Measurements from ENCODE around the gene C16orf87. TPM values are rescaled to one million over a fixed set of nuclear protein-coding genes. Genes with fewer than 3 reads are reported as not detected.

The C16orf87 gene
- total RNA-seq, 4 donors from 2014 or later = 4.1 to 5.9 (median 5.3) TPM

Small RNAs within 50 kb of the gene (small RNA-seq; reads per million reads assigned to genes)
- not detected for gene AC007225.2

Other genes with a start within 250 kb of the C16orf87 start
- 1 to 10 TPM in 2 of 4 donors, under 1 TPM in 2; under 0.01 to 3.5 (median 1.4) TPM for gene SHCBP1, start 209.8 kb downstream of the C16orf87 start, total RNA-seq
- gene VPS35, start 142.0 kb downstream of the C16orf87 start, total RNA-seq = 10 to 100 TPM; 26.1 to 54.4 (median 40.0) TPM
- 1 to 10 TPM in 2 of 4 donors, under 1 TPM in 2; 0.42 to 3.6 (median 1.2) TPM for gene ORC6, start 141.5 kb downstream of the C16orf87 start, total RNA-seq
- 1 to 10 TPM in 1 of 4 donors, under 1 TPM in 3; 0.20 to 1.0 (median 0.26) TPM for gene MYLK3, start 82.8 kb downstream of the C16orf87 start, total RNA-seq
- gene GPT2, start 53.2 kb upstream of the C16orf87 start, total RNA-seq = 100 to 1,000 TPM in 1 of 4 donors, 10 to 100 TPM in 3; 42.5 to 126 (median 61.3) TPM
- gene DNAJA2, start 142.5 kb upstream of the C16orf87 start, total RNA-seq = 10 to 100 TPM; 27.2 to 48.5 (median 31.7) TPM

Data from tibial nerve (tissue), 4 donors.